KMS-11 (cell line): ENCODE data around the gene HSP90AA1.

Experiments used
- H2AFZ ChIP-seq: fragments of 200-600 bp; sonication (generic); 2 replicates; pipeline ENCODE4 v1.6.1; 2016; ENCODE audit warnings: antibody characterized with exemption, mixed run types, low read depth
- H3K27ac ChIP-seq: fragments of 200-600 bp; sonication (generic); 2 replicates; pipeline ENCODE4 v1.6.1; 2016; ENCODE audit warnings: mild to moderate bottlenecking, mixed run types
- H3K27me3 ChIP-seq: fragments of 200-600 bp; sonication (generic); 2 replicates; pipeline ENCODE4 v1.6.1; 2017; ENCODE audit warnings: mild to moderate bottlenecking, low read depth, mixed run types, moderate library complexity; ENCODE audit not compliant: insufficient read depth
- H3K36me3 ChIP-seq: fragments of 200-600 bp; sonication (generic); 2 replicates; pipeline ENCODE4 v1.6.1; 2017; ENCODE audit warnings: mild to moderate bottlenecking, mixed run types; ENCODE audit not compliant: insufficient read depth
- H3K4me1 ChIP-seq: fragments of 200-600 bp; sonication (generic); 2 replicates; pipeline ENCODE4 v1.6.1; 2016; ENCODE audit warnings: mild to moderate bottlenecking, low read depth, mixed run types; ENCODE audit not compliant: poor library complexity, severe bottlenecking
- H3K4me2 ChIP-seq: fragments of 200-600 bp; sonication (generic); 2 replicates; pipeline ENCODE4 v1.7.0; 2016; ENCODE audit warnings: mild to moderate bottlenecking, mixed run types
- H3K4me3 ChIP-seq: fragments of 200-600 bp; sonication (generic); IDR thresholded peaks from 2 replicates; pipeline ENCODE4 v1.6.1; 2017; ENCODE audit warnings: low read depth, low read length, mixed read lengths; ENCODE audit not compliant: insufficient read depth
- H3K79me2 ChIP-seq: fragments of 200-600 bp; sonication (generic); 2 replicates; pipeline ENCODE4 v1.6.1; 2016; ENCODE audit warnings: low read depth, mixed run types; ENCODE audit not compliant: insufficient read depth
- H3K9ac ChIP-seq: fragments of 200-600 bp; sonication (generic); 2 replicates; pipeline ENCODE4 v1.6.1; 2016; ENCODE audit warnings: mild to moderate bottlenecking, mixed run types
- H4K20me1 ChIP-seq: fragments of 200-600 bp; sonication (generic); 2 replicates; pipeline ENCODE4 v1.6.1; 2016; ENCODE audit warnings: mild to moderate bottlenecking, mixed run types; ENCODE audit not compliant: insufficient read depth
- TF ChIP-seq, protein P1 (sequence below): fragments of 200-600 bp; sonication (generic); conservative IDR thresholded peaks from 2 replicates; pipeline ENCODE4 v1.6.1; 2017; ENCODE audit warnings: low read depth, mild to moderate bottlenecking, antibody characterized with exemption, low read length, moderate library complexity, mixed read lengths

The HSP90AA1 gene

GRCh38 chr14:102105369-102105768 lies 18.5 kb upstream of the HSP90AA1 start:
- H3K4me1 ChIP-seq = no peaks in the 10 kb centered on the region
- H3K79me2 ChIP-seq = no peaks in the 10 kb centered on the region
- no peak overlapping the region for H2AFZ ChIP-seq
- H3K27ac ChIP-seq = no peak overlapping the region
- H3K4me2 ChIP-seq = no peak overlapping the region
- TF ChIP-seq, protein P1, sequence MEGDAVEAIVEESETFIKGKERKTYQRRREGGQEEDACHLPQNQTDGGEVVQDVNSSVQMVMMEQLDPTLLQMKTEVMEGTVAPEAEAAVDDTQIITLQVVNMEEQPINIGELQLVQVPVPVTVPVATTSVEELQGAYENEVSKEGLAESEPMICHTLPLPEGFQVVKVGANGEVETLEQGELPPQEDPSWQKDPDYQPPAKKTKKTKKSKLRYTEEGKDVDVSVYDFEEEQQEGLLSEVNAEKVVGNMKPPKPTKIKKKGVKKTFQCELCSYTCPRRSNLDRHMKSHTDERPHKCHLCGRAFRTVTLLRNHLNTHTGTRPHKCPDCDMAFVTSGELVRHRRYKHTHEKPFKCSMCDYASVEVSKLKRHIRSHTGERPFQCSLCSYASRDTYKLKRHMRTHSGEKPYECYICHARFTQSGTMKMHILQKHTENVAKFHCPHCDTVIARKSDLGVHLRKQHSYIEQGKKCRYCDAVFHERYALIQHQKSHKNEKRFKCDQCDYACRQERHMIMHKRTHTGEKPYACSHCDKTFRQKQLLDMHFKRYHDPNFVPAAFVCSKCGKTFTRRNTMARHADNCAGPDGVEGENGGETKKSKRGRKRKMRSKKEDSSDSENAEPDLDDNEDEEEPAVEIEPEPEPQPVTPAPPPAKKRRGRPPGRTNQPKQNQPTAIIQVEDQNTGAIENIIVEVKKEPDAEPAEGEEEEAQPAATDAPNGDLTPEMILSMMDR = no peak
- H3K9ac ChIP-seq = no peak overlapping the region
- no peaks in the 10 kb centered on the region for H4K20me1 ChIP-seq
- H3K4me3 ChIP-seq = no peak overlapping the region
- no peaks in the 10 kb centered on the region for H3K27me3 ChIP-seq
- H3K36me3 ChIP-seq = no peaks in the 10 kb centered on the region

DNA sequence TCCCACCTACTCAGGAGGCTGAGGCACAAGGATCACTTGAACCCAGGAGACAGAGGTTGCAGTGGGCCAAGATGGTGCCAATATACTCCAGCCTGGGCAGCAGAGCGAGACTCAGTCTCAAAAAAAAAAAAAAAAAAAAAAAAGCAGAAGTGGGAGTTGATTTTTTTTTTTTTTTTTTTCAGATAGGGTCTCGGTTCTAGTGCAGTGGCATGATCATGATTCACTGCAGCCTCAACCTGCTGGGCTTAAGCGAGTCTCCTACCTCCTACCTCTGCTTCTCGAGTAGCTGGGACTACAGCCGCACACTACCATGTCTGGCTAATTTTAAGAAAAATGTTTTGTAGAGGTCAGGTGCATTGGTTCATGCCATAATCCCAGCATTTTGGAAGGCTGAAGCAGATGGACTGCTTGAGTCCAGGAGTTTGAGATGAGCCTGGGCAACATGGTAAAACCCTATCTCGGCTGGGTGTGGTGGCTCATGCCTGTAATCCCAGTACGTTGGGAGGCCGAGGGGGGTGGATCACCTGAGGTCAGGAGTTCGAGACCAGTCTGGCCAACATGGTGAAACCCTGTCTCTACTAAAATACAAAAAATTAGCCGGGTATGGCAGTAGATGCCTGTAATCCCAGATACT lies 16.3 kb upstream of the HSP90AA1 start:
- no peaks in the 10 kb centered on the region for H3K4me1 ChIP-seq
- H4K20me1 ChIP-seq = no peaks in the 10 kb centered on the region
- no peaks in the 10 kb centered on the region for H3K27me3 ChIP-seq
- no peaks in the 10 kb centered on the region for H3K79me2 ChIP-seq
- no peak overlapping the region for H2AFZ ChIP-seq
- TF ChIP-seq, protein P1 = no peak
- no peak overlapping the region for H3K4me2 ChIP-seq
- H3K9ac ChIP-seq = no peak overlapping the region
- H3K36me3 ChIP-seq = no peaks in the 10 kb centered on the region
- no peak overlapping the region for H3K4me3 ChIP-seq
- no peak overlapping the region for H3K27ac ChIP-seq

DNA sequence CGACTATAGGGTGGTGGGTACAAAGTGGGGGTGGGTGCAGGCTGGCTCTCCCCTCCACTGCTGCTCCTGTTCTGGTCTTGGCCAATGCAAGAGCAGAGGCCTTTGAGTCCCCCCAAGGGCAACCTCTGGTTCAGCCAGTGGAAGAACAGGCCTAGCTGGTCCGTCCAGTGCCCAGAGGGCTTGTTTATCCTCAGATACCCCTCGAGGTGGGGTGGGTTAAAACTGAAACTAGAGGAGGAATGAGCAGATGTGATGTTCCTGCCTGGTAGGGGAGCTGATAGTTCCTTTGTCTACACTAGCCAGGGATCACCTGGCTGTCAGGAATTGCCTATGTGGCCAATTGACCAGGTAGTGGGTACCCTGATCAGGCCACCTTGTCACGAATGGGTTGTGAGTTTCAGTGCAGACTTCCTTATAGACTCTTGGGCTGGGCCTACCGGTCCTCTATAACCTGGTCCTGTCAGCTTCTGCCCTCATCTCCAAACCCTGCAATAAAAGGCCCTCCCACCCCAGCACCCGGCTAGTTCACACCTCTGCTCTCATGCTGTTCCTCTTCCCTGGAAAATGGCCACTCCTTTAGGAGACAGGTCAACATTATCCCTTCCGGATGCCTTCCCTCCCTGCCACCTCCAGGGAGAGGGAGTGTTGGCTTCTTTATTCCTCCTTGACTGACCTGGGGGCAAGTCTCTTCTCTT lies 10.7 kb upstream of the HSP90AA1 start:
- H3K27ac ChIP-seq = no peak overlapping the region
- no peak overlapping the region for H3K4me3 ChIP-seq
- TF ChIP-seq, protein P1 = no peak
- no peaks in the 10 kb centered on the region for H3K36me3 ChIP-seq
- H3K4me2 ChIP-seq = no peak overlapping the region
- no peaks in the 10 kb centered on the region for H3K27me3 ChIP-seq
- no peak overlapping the region for H2AFZ ChIP-seq
- no peaks in the 10 kb centered on the region for H4K20me1 ChIP-seq
- H3K4me1 ChIP-seq = peaks cover 9% of the 10 kb centered on the region
- H3K9ac ChIP-seq = no peak overlapping the region
- H3K79me2 ChIP-seq = no peaks in the 10 kb centered on the region

DNA sequence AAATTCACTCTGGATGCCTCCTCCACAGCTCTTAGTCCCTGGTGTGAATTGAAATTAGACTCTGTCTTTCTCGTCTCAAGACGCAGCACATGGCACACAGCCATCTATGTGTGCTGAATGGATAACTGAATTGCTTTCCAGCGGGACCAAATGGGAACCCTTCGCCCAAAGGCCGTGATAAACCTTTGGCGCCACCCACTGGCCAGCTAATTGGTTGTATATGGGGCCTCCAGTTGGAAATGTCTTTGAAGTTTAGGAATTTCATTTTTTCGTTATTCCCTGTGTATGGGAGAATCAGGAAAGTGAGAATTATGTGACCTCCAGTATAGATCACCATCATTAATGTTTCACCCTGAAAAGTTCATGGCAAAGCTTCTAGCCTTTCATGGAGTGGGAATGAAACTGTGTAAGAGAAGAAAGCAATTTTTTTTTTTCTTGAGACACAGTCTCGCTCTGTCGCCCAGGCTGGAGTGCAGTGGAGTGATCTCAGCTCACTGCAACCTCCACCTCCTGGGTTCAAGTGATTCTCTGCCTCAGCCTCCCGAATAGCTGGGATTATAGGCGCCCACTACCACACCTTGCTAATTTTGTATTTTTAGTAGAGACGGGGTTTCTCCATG lies 9.8 kb upstream of the HSP90AA1 start:
- TF ChIP-seq, protein P1 = peak; percentile 82
- H2AFZ ChIP-seq = 0 out of 2 replicates have a peak overlapping the region, but pooled peaks have one; percentile 7
- no peak overlapping the region for H3K4me3 ChIP-seq
- H3K36me3 ChIP-seq = no peaks in the 10 kb centered on the region
- H3K27ac ChIP-seq = no peak overlapping the region
- H3K79me2 ChIP-seq = no peaks in the 10 kb centered on the region
- H3K4me2 ChIP-seq = no peak overlapping the region
- H3K27me3 ChIP-seq = no peaks in the 10 kb centered on the region
- peaks cover 9% of the 10 kb centered on the region for H3K4me1 ChIP-seq
- H4K20me1 ChIP-seq = no peaks in the 10 kb centered on the region
- H3K9ac ChIP-seq = no peak overlapping the region
